G401.6 (cell line): ENCODE data around the gene THNSL1.
"Not testable (repeated sequence)": the region's sequence is repeated elsewhere in the genome, so short reads cannot be mapped to it uniquely, and the experiment has no call there.

Source experiments
- FAIRE-seq: peaks from 2 replicates; lab custom pipeline; 2012; peaks lifted over from hg19 to GRCh38; lab: Jason Lieb, UNC

THNSL1 gene

DNA sequence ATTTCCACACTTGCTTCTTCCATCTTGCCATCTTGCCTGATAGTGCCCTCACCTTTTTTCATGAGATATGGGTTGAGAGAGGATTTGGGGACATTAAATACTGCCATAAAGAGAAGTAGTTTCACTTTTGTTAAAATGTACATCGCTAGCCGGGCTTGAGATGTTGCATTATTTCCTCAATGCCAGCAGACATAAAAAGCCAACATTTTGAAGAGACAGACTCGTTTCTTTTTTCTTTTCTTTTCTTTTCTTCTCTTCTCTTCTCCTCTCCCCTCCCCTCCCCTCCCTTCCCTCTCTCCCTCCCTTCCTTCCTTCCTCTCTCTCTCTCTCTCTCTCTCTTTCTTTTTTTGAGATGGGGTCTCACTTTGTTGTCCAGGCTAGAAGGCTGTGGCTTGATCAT, 18.4 kb upstream of the THNSL1 start:
- no peak for FAIRE-seq

DNA sequence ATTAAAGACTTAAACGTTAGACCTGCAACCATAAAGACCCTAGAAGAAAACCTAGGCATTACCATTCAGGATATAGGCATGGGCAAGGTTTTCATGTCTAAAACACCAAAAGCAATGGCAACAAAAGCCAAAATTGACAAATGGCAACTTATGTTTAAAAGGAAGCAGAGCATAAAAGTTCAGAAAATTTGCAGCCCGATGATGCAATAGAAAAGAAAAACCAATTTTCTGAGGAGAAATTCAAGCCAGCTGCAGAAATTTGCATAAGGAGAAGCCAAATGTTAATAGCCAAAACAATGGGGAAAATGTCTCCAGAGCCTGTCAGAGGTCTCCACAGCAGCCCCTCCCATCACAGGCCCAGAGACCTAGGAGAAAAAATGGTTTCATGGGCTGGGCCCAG, 4.8 kb upstream of the THNSL1 start:
- not testable (repeated sequence) for FAIRE-seq

DNA sequence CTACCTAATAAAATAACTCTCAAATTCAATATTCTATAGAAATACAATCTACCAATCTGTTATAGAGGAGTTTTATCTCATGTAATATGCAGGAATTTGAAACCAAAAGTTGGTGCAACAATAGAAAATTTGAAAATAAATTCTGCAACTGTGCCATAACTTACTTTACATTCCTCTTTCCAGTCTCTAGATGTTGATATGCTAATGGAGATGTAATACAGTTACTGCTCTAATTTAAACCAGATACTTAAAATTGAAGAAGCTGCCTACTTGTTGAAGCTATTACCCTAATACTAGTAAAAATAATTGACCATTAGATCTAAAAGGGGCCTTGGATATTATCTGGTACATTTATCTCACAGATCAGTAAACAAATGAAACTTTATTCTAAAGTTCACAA, 1.8 kb upstream of the THNSL1 start:
- no peak for FAIRE-seq

DNA sequence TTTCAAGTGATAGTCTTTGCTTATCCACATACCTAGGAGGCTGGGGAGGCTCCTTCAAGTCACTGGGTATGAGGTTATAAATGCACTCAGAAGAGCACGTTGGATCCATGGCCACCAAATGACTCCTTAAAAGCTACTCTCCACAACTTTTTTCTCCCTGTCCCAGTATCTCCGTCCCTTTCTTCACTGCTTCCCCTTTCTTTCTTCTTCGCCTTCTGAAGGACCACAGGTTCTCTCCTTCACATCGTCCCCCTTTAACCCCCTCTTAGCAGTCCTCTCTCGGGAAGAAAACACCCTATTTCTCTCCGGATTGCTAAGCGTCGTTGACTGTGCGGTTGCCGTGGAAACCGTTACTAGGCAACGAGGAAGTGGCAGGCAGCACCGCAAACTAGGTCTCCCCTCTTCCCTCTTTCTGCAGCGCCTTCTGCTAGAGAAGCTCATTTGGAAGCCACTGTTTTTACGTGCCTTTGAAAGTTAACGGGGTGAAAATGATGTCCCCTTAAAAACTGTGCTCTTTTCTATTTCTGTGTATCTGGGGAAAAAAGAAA, 510 bp upstream of the THNSL1 start, which contains the start of gene ENKUR:
TSS of gene ENKUR (minus strand) at position 331 of the 548 bp plus-strand sequence. CDS start at position 109, 222 bp downstream.
- no peak for FAIRE-seq

DNA sequence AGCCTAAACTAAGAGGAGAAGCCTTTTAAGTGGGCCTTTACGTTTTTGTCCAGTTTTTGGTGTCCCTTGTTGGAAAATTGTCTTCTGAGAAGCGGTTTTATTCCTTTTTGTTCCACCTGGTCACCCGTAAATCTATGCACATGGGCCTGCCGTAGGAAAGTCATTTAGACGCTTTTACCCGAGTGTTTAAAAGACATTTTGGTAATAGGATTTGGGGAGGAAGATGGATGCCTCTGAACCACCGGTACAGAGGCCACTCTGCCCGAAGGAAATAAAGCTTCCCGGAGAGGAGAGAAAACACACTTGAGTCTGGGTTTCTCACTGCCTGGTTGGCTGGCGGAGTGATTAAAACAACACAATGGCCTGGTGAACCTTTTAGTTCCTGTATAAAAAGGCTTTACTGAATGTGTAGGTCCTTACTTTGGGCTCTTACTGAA, 760 bp downstream of the THNSL1 start:
- FAIRE-seq: no peak

DNA sequence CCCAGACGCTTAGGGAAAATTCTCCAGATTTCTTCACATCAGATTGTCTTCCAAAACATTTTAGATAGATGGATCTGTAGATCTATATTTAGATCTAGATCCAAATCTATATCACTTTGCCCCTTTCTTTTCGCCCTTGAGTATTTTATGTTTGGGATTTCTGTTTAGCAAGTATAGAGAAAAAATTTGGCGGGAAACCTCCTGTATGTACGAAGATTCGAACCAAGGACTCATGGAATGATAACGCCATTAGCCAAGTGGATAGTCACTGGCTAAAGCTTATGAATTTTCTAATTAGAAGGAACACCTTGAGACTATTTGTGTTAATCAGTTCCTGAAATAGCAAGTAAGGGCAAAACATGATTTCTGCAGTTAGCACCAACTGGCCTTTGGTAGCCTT, 1.2 kb downstream of the THNSL1 start:
- FAIRE-seq: no peak

DNA sequence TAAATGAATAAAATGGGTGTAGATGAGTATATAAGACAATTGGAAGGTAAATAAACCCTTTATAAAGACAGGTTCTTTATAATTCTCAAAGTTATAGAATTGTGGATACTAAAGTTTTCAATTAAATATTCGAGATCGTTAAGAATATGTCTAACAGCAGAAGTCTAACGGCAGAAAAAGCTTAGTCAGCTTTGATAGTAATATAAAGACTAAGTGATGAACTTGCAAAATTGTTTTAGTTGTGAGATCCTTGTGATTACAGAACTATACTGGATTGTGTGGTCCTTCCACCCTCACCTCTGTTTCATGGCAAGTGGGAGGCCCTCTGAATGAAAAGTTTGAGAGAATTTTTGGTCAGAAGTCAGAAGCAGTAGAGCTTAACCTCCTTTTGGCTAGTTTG, 2.3 kb downstream of the THNSL1 start:
- no peak for FAIRE-seq

DNA sequence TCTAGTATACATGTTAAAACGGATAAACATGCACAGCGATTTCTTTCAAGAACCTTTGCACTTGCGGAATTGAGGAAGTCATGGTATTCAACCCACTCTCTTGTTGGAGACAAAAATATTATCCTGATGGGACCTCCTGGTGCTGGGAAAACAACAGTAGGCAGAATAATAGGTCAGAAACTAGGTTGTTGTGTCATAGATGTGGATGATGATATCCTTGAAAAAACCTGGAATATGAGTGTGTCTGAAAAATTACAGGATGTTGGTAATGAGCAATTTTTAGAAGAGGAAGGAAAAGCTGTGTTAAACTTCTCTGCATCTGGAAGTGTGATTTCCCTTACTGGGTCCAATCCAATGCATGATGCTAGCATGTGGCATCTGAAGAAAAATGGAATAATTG, 6.9 kb downstream of the THNSL1 start:
- no peak for FAIRE-seq

DNA sequence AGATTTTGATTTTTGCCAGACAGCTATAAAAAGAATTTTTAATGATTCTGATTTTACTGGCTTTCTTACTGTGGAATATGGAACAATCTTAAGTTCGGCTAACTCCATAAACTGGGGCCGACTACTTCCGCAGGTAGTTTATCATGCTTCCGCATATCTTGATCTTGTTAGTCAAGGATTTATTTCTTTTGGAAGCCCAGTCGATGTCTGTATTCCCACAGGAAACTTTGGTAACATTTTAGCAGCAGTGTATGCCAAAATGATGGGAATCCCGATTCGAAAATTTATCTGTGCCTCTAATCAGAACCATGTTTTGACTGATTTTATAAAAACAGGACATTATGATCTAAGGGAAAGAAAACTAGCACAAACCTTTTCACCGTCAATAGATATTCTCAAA, 8.1 kb downstream of the THNSL1 start:
- FAIRE-seq: no peak

DNA sequence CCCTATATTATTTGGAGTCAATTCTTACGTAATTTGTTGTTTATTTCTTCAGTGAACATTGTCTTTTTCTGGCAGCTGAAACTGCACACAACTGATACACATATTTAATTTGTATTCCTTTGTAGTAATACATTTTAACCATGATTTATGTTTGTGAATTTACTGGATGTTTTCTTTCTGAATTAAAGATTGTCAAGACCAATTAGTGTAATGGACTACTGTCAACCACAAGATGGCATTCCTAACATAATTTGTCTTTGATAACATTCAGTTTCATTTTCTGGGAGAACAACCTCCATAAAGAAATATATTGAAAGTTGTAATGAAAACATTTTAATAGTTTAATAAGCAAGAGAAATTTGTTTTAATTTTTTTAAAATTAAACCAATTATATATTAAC, 10.1 kb downstream of the THNSL1 start:
- FAIRE-seq: no peak

DNA sequence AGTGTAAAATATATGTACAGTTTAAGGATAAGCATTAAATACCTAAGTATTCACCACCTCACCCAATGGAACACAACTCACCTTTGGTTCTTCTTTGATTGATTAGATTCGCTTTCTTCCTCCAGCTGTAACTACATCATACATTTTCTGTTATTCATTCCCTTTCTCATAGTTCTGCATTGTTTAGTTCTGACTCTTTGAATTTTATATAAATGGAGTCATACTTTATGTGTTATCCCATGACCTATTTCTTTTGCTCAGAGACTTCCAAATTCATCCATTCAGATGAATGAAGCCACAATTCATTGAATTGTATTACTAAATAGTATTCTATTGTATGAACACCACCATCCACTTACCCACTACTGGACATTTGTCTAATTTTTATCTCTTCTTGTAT, 12.3 kb downstream of the THNSL1 start:
- no peak for FAIRE-seq

DNA sequence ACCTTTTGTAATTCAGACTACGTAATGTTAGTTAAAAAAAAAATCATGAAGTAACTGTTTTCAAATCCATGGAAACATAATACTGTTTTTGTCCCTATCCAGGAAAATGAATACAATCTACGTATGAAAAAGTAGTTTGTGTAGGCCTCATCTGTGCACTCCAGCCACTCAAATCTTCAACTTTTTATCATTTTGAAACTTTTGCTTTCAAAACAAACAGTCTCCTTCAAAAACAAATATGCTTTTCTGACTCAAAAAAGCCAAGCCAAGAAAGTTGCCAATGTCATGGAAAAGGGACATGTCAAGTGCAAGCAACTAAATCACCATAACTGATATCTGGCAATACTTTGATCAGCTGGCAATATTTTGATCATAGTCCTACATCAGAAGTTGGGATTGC, 13.1 kb downstream of the THNSL1 start:
- FAIRE-seq: no peak

DNA sequence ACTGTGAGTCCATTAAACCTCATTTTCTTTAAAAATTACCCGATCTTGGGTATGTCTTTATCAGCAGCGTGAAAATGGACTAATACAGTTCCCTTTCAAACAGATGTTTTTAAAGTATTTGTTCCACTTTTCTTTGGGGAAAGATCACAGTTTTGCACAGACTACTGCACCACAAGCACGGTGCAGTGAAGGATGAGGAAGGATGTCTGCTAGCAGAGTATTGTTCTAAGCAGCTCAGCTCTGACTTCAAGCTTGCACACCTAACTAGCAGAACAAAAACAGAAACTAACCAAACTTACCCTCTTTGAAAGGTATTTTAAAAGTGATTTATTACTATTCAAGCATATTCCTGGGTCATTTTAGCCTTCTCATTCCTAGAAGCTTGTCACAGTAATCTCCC, 20.0 kb downstream of the THNSL1 start:
- FAIRE-seq: no peak

DNA sequence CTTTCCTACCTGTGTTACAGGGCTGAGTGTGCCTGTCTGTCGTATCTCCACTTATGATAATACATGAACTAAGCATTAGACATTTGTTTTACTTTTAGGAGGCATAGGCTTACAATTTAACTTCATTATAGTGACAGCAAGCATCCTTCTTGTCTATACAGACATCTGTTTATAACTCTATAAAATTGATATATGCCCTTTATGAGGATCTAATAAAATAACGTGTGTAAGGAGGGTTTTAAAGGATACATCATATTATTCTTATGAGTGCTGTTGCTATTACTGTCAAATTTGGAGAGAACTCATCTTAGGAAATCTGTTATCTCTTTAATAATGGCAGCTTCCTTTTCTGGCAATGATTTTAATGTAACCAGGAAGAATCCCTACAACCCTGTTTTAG, 21.9 kb downstream of the THNSL1 start:
- FAIRE-seq: no peak

DNA sequence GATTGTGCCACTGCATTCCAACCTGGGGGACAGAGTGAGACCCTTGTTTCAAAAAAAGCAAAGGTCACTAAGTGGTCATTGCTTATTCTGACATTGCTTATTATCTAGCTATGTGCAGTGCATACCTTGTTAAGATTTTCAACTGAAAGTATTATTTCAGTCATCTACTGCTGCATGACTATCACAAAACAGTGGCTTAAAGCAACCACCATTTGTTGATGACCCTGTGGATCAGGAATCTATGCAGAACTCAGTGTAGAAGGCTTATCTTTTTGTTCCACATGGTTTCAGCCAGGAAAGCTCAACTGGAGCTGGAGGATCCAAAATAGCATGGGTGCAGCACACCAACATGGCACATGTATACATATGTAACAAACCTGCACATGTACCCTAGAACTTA, 23.1 kb downstream of the THNSL1 start:
- no peak for FAIRE-seq

DNA sequence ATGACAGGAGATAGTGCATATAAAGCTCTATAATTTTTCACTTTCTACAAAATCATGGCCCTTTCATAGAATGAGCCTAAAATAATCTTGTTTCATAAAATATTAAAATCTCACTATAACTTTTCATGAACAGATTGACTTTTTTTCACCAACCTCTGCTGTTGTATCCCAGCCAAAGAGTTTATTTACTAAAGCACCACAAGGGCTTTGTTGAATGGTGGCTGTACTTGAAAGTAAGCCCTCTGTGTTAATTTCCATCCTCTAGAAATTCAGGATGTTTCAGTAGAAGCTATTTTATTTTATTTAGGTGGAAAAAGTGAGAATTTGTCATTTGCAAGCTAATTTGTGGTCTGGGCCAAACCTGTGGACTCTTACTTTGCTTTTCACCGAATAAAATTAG, 30.2 kb downstream of the THNSL1 start:
- no peak for FAIRE-seq

DNA sequence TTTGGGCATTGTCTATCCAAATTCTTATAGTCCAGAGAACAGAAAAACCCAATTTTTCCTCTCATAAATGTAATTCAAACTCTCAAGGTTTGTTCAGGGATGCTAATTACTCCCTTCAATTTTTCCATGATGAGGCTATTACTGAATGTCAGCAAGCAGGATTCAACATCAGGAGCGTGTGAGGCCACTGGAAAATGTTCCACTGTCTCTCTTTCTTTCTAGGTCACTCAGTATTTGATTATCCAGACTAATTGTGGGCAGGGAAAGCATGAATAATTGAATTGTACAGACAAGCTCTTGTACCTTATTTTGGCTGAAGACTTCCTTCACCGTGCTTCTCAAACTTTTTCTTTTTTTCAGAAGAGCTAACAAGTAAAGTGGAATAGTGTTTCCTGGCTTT, 30.7 kb downstream of the THNSL1 start:
- FAIRE-seq: no peak

DNA sequence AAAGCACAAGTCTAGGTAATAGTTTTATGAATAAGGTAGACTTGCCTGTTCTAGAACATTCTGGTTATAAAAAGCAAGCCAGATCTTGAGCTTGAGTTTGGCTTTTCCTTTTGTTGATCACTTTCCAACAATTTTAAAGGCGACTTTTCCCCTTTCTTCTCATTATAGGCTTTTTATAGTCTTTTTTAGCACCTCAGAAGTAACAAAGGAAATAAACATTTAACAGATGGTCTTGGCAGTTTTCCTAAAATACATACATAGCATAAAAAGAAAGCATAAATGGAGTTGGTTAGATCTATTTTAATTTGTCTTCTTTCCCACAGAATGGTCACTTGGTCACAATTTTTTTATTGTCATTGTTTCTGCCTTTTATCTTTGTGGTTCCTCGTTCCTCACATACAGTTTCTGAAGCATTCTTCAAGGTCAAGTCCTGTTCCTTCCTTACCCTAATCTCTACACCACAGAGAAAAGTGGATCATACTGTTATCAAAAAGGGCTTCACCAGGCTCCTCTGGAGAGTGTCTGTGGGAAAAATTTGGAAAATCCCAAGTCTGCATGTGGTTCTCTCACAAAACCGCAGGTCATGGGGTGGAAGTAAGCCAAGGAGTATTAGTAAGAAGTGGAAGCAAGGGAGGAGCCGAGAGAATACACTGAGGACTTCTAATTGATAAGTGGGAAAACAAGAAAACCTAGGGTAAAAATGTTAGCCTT, 31.3 kb downstream of the THNSL1 start:
- FAIRE-seq: no peak

DNA sequence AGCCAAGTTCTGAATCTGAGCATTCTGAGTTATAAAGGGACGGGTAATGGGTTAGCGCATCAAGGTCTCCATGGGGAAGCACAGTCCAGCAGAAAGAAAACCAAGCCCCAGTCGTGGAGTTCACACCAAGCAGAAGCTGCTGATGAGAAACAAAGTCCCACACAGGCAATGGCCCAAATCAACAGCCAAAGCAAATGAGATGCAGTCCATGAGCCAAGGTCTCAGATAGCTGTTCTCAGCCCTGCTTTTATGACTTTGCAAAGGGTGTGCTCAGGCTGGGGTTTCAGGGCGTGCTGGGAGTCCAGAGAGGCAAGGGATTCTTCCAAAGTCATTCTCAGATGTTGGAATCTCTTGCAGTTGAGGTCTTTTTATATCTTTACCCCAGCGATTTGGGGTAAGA, 32.0 kb downstream of the THNSL1 start:
- FAIRE-seq: no peak

DNA sequence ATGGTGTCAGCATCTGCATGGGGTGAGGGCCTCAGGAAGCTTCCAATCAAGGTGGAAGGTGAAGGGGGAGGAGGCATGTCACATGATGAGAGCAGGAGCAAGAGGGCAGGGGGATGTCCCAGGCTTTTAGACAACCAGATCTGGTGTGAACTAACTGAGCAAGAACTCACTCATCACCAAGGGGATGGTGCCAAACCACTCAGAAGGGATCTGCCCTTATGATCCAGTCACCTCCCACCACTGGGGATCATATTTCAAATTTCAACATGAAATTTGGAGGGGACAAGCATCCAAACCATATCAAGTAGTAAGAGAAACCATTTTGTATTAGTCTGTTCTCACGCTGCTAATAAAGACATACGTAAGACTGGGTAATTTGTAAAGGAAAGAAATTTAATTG, 33.6 kb downstream of the THNSL1 start:
- FAIRE-seq: no peak

DNA sequence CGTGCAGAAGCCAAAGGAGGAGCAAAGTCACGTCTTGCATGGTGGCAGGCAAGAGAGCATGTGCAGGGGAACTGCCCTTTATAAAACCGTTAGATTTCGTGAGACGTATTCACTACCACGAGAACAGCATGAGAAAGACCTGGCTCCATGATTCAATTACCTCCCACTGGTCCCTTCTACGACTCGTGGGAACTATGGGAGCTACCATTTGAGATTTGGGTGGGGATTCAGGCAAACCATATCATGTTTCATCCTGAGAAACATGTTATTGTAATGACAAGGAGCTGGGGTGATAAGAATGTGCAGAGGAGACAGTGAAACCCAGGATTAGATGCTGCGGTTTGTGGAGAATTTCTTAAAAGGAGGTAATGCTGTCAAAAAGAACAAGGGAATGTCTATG, 34.0 kb downstream of the THNSL1 start:
- FAIRE-seq: no peak

DNA sequence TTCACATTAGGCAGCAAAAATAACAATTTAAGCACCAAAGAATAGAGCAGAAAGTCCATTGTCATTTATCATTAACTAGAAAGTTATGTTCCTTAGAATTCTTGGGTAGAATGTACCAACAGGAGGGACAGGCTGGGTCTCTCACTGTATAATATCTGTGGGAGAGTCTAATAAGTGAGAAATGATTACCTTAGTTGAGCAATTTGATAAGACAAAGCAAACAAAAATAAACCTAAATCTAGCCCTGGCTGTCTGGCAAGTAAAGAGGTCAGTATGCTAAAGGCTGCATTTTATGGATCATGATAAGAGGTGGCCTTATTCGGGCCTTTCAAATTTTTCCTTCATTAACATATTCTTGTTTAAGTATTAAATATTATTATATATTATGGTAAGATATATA, 35.6 kb downstream of the THNSL1 start:
- FAIRE-seq: no peak

DNA sequence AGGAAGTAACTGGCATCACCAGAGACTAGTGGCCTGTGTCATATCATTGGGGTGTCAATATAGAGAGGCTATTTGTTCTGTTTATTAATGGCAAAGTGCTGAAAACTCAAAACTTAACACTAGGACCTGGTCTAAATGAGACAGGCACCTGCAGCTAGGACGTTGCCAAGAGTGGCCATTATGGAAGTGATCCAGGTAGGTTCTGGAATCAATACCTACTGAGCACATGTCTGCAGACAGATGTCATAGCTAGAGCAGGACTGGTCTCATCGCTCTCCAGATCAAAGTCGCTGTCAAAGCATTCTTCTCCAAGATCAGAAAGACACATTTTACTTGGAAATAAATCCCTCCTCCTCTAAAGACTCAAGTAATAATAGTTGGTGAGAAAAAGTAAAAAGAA, 40.3 kb downstream of the THNSL1 start:
- FAIRE-seq: no peak

DNA sequence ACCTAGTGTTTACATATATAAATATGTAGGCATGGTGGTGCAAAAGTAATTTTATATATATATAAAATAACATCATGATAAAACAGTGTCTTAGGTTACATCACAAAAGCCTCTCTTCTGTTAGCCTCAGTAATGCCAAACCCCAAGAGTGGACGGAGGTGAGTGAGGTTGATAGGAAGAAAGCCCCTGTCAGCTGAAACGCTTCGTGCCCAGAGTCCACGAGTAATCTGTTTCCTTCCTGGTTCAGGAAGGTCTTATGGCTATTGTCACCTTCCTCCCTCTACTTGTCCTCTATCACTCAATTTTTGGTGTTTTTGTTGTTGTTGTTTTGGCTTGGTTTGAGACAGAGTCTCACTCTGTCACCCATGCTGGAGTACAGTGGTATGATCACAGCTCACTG, 41.5 kb downstream of the THNSL1 start:
- no peak for FAIRE-seq

DNA sequence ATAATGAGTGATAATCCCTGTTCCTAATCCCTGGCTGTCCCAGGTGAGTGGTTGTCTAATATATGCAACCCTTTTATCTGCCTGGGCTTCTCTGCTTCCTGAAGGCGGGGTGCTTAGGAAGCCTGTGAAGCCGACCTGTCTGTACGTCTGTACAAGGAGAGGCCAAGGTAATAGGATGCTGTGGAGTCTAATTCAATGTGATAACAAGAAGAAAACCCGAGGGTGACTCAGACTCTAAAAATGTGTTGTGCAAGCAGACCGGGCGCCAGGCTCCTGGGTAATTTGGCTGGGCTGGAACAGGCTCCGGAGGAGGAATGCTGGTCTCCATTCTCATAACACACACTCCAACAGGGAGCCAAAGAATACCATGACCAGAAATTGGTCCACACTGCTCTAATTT, 43.6 kb downstream of the THNSL1 start:
- FAIRE-seq: no peak
